Skin of body (tissue), 2 donors: ENCODE results near the gene NDUFB4. TPM values are rescaled to one million over a fixed set of nuclear protein-coding genes. Genes with fewer than 3 reads are reported as not detected.
"Not testable (repeated sequence)": the region's sequence is repeated elsewhere in the genome, so short reads cannot be mapped to it uniquely, and the experiment has no call there.

Source experiments
- DNase-seq: peaks from one replicate; lab custom pipeline; 2025; lab: John Stamatoyannopoulos, UW
- total RNA-seq: library from RNA; depleted of rRNA; stranded (reverse); fragments of >200 nt; gene quantifications from one replicate; pipeline ENCODE4 v1.2.3, GENCODE V29; 2014

Gene NDUFB4
- total RNA-seq, 1 donor from 2014 or later = 33.8 TPM

- DNase-seq = no peak
These were observed 26.7 kb upstream of the NDUFB4 start for GRCh38 chr3:120569222-120570057.

GRCh38 chr3:120572027-120572426 lies 24.1 kb upstream of the NDUFB4 start:
- no peak for DNase-seq

GRCh38 chr3:120587332-120587975 lies 8.7 kb upstream of the NDUFB4 start:
- DNase-seq = no peak

- DNase-seq = peak; percentile 69
These were observed 384 bp upstream of the NDUFB4 start for GRCh38 chr3:120595788-120596115.

- no peak for DNase-seq
These were observed 702 bp downstream of the NDUFB4 start for GRCh38 chr3:120596853-120597223.

GRCh38 chr3:120597445-120598049 lies 1.4 kb downstream of the NDUFB4 start:
- no peak for DNase-seq

GRCh38 chr3:120599211-120599610 lies 3.1 kb downstream of the NDUFB4 start:
- DNase-seq = no peak

GRCh38 chr3:120601554-120601953 lies 5.4 kb downstream of the NDUFB4 start:
- DNase-seq = no peak

GRCh38 chr3:120602682-120603081 lies 6.5 kb downstream of the NDUFB4 start:
- DNase-seq = no peak

- DNase-seq = no peak
These were observed 8.2 kb downstream of the NDUFB4 start for GRCh38 chr3:120604382-120604781.

GRCh38 chr3:120604784-120605183 lies 8.6 kb downstream of the NDUFB4 start:
- no peak for DNase-seq

GRCh38 chr3:120608506-120608905 lies 12.4 kb downstream of the NDUFB4 start:
- no peak for DNase-seq

- DNase-seq = no peak
These were observed 18.6 kb downstream of the NDUFB4 start for GRCh38 chr3:120614765-120615164.

- peak; percentile 14 for DNase-seq
These were observed 19.9 kb downstream of the NDUFB4 start for GRCh38 chr3:120615847-120616609.

GRCh38 chr3:120616745-120617144 lies 20.6 kb downstream of the NDUFB4 start:
- not testable (repeated sequence) for DNase-seq

GRCh38 chr3:120622457-120622856 lies 26.3 kb downstream of the NDUFB4 start:
- no peak for DNase-seq

GRCh38 chr3:120622870-120623726 lies 27.0 kb downstream of the NDUFB4 start:
- DNase-seq = no peak

- no peak for DNase-seq
These were observed 27.6 kb downstream of the NDUFB4 start for GRCh38 chr3:120623727-120624093.

GRCh38 chr3:120625159-120625586 lies 29.0 kb downstream of the NDUFB4 start:
- DNase-seq = no peak

GRCh38 chr3:120634539-120634938 lies 38.4 kb downstream of the NDUFB4 start:
- DNase-seq = no peak
